DND-41 (cell line): ENCODE results near the gene KY.

Experiments
- EZH2 ChIP-seq: IDR thresholded peaks from 3 replicates; pipeline ENCODE4 v1.6.1; 2012; ENCODE audit warnings: borderline replicate concordance, low read depth, mild to moderate bottlenecking, moderate library complexity, low read length, inconsistent platforms; ENCODE audit not compliant: severe bottlenecking
- TF ChIP-seq, protein P1 (sequence below): IDR thresholded peaks from 2 replicates; pipeline ENCODE4 v1.5.1; 2012; ENCODE audit warnings: borderline replicate concordance, low read length, moderate library complexity, mild to moderate bottlenecking; ENCODE audit not compliant: poor library complexity, severe bottlenecking; ENCODE audit errors: extremely low read depth

DNA sequence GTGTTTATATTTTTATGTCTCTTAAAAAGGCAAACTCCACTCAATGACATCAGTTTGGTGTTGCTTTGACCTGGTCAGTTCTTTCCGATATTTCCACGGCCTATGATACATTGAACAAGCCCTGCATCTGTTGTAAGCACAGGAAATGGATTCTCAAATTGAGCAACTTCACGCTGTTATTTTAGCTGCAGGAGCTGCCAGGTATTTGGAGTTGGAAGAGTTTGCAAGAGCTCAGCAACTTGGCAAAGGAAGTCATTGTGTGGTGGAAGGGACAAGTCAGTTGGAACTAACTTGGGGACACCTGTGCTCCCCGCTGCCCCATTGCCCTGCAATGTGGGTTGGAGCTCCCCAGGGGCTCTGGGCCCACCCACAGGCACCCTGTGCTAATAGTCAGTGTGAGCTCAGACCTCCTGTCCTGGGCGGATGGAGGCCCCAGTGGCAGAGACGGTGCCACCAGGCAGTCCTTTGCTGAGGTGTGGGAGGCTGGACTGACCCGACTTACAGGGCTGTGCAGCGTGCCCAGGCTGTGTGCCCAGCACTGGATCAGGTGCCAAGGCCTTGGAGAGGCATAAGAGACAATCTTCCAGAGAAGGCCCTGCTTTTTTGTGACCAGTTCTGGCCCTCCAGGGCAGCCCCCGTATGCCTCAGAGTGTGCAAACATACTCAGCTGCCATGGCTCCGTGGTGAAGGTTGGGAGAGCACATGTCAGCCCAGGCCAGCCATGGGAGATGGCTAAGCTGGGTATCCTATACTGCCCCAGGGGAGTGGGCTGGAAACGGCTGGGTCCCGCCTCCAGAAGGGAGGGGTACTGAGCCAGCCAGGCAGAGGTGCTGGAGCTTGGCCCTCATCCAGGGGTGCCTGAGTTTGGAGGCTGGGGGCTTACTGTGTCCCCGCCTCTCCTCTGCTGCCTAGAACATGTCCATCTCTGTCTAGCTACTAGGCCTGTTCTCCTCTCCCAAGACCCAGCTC is 43.5 kb downstream of the KY start:
- no peak for TF ChIP-seq EZH2
- TF ChIP-seq, protein P1, sequence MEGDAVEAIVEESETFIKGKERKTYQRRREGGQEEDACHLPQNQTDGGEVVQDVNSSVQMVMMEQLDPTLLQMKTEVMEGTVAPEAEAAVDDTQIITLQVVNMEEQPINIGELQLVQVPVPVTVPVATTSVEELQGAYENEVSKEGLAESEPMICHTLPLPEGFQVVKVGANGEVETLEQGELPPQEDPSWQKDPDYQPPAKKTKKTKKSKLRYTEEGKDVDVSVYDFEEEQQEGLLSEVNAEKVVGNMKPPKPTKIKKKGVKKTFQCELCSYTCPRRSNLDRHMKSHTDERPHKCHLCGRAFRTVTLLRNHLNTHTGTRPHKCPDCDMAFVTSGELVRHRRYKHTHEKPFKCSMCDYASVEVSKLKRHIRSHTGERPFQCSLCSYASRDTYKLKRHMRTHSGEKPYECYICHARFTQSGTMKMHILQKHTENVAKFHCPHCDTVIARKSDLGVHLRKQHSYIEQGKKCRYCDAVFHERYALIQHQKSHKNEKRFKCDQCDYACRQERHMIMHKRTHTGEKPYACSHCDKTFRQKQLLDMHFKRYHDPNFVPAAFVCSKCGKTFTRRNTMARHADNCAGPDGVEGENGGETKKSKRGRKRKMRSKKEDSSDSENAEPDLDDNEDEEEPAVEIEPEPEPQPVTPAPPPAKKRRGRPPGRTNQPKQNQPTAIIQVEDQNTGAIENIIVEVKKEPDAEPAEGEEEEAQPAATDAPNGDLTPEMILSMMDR: no peak
